ENCODE results near the gene PROX1. TPM values are rescaled to one million over a fixed set of nuclear protein-coding genes. Genes with fewer than 3 reads are reported as not detected.

The PROX1 gene
- total RNA-seq, 1 donor from 2014 or later, result 5.0 TPM

GRCh38 chr1:214043167-214043566, 55.4 kb downstream of the PROX1 start:
- no peak for DNase-seq (ENCODE audit: low spot score)
- Histone ChIP-seq H3K4me3 (no peak overlapping the region), H3K4me1 (peaks cover 6% of the 10 kb centered on the region), H3F3A (ENCODE audit: low read depth) (no peaks in the 10 kb centered on the region), H4K20me1 (ENCODE audit: low read depth) (no peaks in the 10 kb centered on the region), H3K27me3 (no peaks in the 10 kb centered on the region), H3K9ac (no peak overlapping the region), H3K79me2 (ENCODE audit: low read depth) (no peaks in the 10 kb centered on the region), H3K9me3 (ENCODE audit: low read depth) (peaks cover 5% of the 10 kb centered on the region), H2AFZ (replicated peaks) (no peak overlapping the region), H3K4me2 (no peak overlapping the region), H3K27ac (no peak overlapping the region), H3K36me3 (no peaks in the 10 kb centered on the region)
- Mint-ChIP-seq H3K9me3 (peaks cover 4% of the 10 kb centered on the region), H3K4me1 (no peaks in the 10 kb centered on the region), H3K27ac (no peak overlapping the region), H3K36me3 (no peaks in the 10 kb centered on the region), H3K4me3 (no peak overlapping the region), H3K27me3 (ENCODE audit: insufficient read depth, low read depth) (peaks cover 2% of the 10 kb centered on the region)
- TF ChIP-seq EZH2 (IDR thresholded peaks at IDR 0.05), result no peak
- no peak for TF ChIP-seq EZH2phosphoT487 (IDR thresholded peaks at IDR 0.05)
- TF ChIP-seq, protein P1, sequence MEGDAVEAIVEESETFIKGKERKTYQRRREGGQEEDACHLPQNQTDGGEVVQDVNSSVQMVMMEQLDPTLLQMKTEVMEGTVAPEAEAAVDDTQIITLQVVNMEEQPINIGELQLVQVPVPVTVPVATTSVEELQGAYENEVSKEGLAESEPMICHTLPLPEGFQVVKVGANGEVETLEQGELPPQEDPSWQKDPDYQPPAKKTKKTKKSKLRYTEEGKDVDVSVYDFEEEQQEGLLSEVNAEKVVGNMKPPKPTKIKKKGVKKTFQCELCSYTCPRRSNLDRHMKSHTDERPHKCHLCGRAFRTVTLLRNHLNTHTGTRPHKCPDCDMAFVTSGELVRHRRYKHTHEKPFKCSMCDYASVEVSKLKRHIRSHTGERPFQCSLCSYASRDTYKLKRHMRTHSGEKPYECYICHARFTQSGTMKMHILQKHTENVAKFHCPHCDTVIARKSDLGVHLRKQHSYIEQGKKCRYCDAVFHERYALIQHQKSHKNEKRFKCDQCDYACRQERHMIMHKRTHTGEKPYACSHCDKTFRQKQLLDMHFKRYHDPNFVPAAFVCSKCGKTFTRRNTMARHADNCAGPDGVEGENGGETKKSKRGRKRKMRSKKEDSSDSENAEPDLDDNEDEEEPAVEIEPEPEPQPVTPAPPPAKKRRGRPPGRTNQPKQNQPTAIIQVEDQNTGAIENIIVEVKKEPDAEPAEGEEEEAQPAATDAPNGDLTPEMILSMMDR (IDR thresholded peaks at IDR 0.05), result no peak

DNA sequence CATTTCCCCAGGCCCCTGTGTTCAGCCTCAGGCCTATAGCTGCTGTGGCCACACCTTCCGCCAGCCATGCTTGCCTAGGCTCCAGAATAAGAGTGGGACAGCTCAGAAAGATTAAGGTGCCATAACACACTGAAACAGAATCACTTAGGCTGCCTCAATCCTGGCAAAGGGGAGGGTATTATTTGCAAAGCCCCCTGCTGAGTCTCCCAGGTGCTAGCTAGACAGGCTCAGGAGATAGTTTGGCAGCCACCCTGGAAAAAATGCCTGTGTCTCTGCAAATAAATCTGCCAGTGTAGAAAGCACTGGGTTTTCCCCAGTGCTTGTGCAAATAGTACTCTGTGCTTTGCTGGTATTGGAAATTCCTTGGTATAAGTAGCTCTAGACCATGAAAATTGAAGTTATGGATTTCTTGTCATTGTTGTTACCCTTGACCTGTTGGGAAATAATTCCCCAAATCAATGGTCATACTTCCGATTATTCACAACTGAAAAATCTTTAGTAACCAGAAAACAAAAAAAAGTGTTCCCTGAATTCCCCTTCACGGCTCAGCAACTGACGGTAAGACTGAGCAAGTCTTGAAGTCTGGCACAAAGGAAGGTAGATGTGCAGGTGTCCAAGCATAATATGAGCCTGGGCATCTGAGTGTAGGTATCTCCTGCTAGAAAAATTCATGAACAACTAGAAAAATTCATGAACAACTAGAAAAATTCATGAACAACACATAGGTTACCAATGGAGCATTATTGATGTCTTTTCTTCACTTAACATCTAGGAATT, 56.9 kb downstream of the PROX1 start:
- peak; percentile 29 for DNase-seq (ENCODE audit: low spot score)

GRCh38 chr1:214050513-214051401, 63.0 kb downstream of the PROX1 start:
- Histone ChIP-seq H4K20me1 (ENCODE audit: low read depth) (no peaks in the 10 kb centered on the region), H3K27me3 (no peaks in the 10 kb centered on the region), H3K27ac (no peak overlapping the region), H3K9me3 (ENCODE audit: low read depth) (peaks cover 10% of the 10 kb centered on the region), H3K79me2 (ENCODE audit: low read depth) (no peaks in the 10 kb centered on the region), H2AFZ (replicated peaks) (no peak overlapping the region), H3K4me2 (no peak overlapping the region), H3K4me3 (no peak overlapping the region), H3K9ac (no peak overlapping the region), H3F3A (ENCODE audit: low read depth) (no peaks in the 10 kb centered on the region), H3K36me3 (no peaks in the 10 kb centered on the region), H3K4me1 (no peaks in the 10 kb centered on the region)
- Mint-ChIP-seq H3K4me1 (no peaks in the 10 kb centered on the region), H3K36me3 (no peaks in the 10 kb centered on the region), H3K27me3 (ENCODE audit: insufficient read depth, low read depth) (no peaks in the 10 kb centered on the region), H3K27ac (no peak overlapping the region), H3K4me3 (no peak overlapping the region), H3K9me3 (peaks cover 9% of the 10 kb centered on the region)
- DNase-seq (ENCODE audit: low spot score), result no peak
- TF ChIP-seq, protein P1 (IDR thresholded peaks at IDR 0.05), result no peak
- no peak for TF ChIP-seq EZH2phosphoT487 (IDR thresholded peaks at IDR 0.05)
- no peak for TF ChIP-seq EZH2 (IDR thresholded peaks at IDR 0.05)

More for the DNA sequence above, 56.9 kb downstream of the PROX1 start:
- H3F3A ChIP-seq (ENCODE audit: low read depth), result no peaks in the 10 kb centered on the region
- H3K4me1 Mint-ChIP-seq, result no peaks in the 10 kb centered on the region
- no peak overlapping the region for H3K4me2 ChIP-seq
- H3K9ac ChIP-seq, result no peak overlapping the region
- no peak overlapping the region for H3K4me3 Mint-ChIP-seq
- no peaks in the 10 kb centered on the region for H3K79me2 ChIP-seq (ENCODE audit: low read depth)
- no peaks in the 10 kb centered on the region for H3K27me3 ChIP-seq
- peaks cover 9% of the 10 kb centered on the region for H3K9me3 Mint-ChIP-seq
- H3K27ac Mint-ChIP-seq, result no peak overlapping the region
- H3K27ac ChIP-seq, result no peak overlapping the region
- no peaks in the 10 kb centered on the region for H3K36me3 Mint-ChIP-seq
- H2AFZ ChIP-seq (replicated peaks), result no peak overlapping the region
- no peaks in the 10 kb centered on the region for H3K36me3 ChIP-seq
- peaks cover 6% of the 10 kb centered on the region for H3K4me1 ChIP-seq
- peaks cover 2% of the 10 kb centered on the region for H3K27me3 Mint-ChIP-seq (ENCODE audit: insufficient read depth, low read depth)
- H4K20me1 ChIP-seq (ENCODE audit: low read depth), result no peaks in the 10 kb centered on the region
- TF ChIP-seq, protein P1 (IDR thresholded peaks at IDR 0.05), result no peak
- TF ChIP-seq EZH2phosphoT487 (IDR thresholded peaks at IDR 0.05) (no peak), EZH2 (IDR thresholded peaks at IDR 0.05) (no peak)
- H3K9me3 ChIP-seq (ENCODE audit: low read depth), result peaks cover 10% of the 10 kb centered on the region
- no peak overlapping the region for H3K4me3 ChIP-seq

All from neural progenitor cell (in vitro differentiated cells).